Trophoblast cell (in vitro differentiated cells and primary cell): ENCODE measurements around the gene IRAK3.
"Not testable (repeated sequence)": the region's sequence is repeated elsewhere in the genome, so short reads cannot be mapped to it uniquely, and the experiment has no call there.

Experiments used
- DNase-seq, 2 donors: peaks; one replicate each; pipeline ENCODE4 v3.0.0-alpha.2; 2016
- H2AFZ ChIP-seq: 2 replicates; pipeline ENCODE4 v1.6.1; 2013; ENCODE audit warnings: low read length, moderate library complexity, mild to moderate bottlenecking; ENCODE audit not compliant: insufficient read depth, poor library complexity
- H2AK5ac ChIP-seq: 2 replicates; pipeline ENCODE4 v1.6.1; 2013; ENCODE audit warnings: mild to moderate bottlenecking, low read length
- H2BK120ac ChIP-seq: 2 replicates; pipeline ENCODE4 v1.6.1; 2013; ENCODE audit warnings: low read length, mild to moderate bottlenecking, moderate library complexity; ENCODE audit not compliant: insufficient read depth, poor library complexity
- H2BK12ac ChIP-seq: 2 replicates; pipeline ENCODE4 v1.6.1; 2013; ENCODE audit warnings: mild to moderate bottlenecking, low read length, moderate library complexity
- H2BK5ac ChIP-seq: 2 replicates; pipeline ENCODE4 v1.6.1; 2013; ENCODE audit warnings: low read length, low read depth, moderate library complexity, mild to moderate bottlenecking; ENCODE audit not compliant: poor library complexity
- H3K14ac ChIP-seq: 2 replicates; pipeline ENCODE4 v1.6.1; 2013; ENCODE audit warnings: mild to moderate bottlenecking, low read length
- H3K18ac ChIP-seq: 2 replicates; pipeline ENCODE4 v1.6.1; 2013; ENCODE audit warnings: mild to moderate bottlenecking, low read length
- H3K23ac ChIP-seq: 2 replicates; pipeline ENCODE4 v1.6.1; 2013; ENCODE audit warnings: low read length
- H3K27ac ChIP-seq: 2 replicates; pipeline ENCODE4 v1.5.1; 2013; ENCODE audit warnings: low read depth, mild to moderate bottlenecking, inconsistent platforms, low read length, moderate library complexity
- H3K27me3 ChIP-seq: 2 replicates; pipeline ENCODE4 v1.6.1; 2013; ENCODE audit warnings: inconsistent platforms, mild to moderate bottlenecking, low read length, moderate library complexity; ENCODE audit not compliant: insufficient read depth
- H3K36me3 ChIP-seq, 2 experiments: 1 replicate in 1 of 2; 2 replicates in 1 of 2; pipeline ENCODE4 v1.6.1; 2013; ENCODE audit warnings: low read length in 2 of 2, mild to moderate bottlenecking in 2 of 2, moderate library complexity in 1 of 2; ENCODE audit not compliant: insufficient read depth in 2 of 2, control insufficient read depth in 1 of 2
- H3K4ac ChIP-seq: 2 replicates; pipeline ENCODE4 v1.6.1; 2013; ENCODE audit warnings: low read depth, mild to moderate bottlenecking, low read length, moderate library complexity
- H3K4me1 ChIP-seq, 2 experiments: 1 replicate in 1 of 2; 2 replicates in 1 of 2; pipeline ENCODE4 v1.6.1; 2013; ENCODE audit warnings: low read length in 2 of 2, mild to moderate bottlenecking in 2 of 2, moderate library complexity in 1 of 2; ENCODE audit not compliant: insufficient read depth in 2 of 2, control insufficient read depth in 1 of 2
- H3K4me2 ChIP-seq: 2 replicates; pipeline ENCODE4 v1.6.1; 2013; ENCODE audit warnings: inconsistent platforms, mild to moderate bottlenecking, low read length, moderate library complexity
- H3K4me3 ChIP-seq: 2 replicates; pipeline ENCODE4 v1.5.1; 2013; ENCODE audit warnings: mild to moderate bottlenecking, low read depth, low read length, inconsistent platforms
- H3K79me1 ChIP-seq: one replicate; pipeline ENCODE4 v1.6.1; 2013; ENCODE audit warnings: low read length
- H3K79me2 ChIP-seq: 2 replicates; pipeline ENCODE4 v1.6.1; 2013; ENCODE audit warnings: low read length, mild to moderate bottlenecking; ENCODE audit not compliant: control insufficient read depth, insufficient read depth, poor library complexity
- H3K9ac ChIP-seq: 2 replicates; pipeline ENCODE4 v1.6.1; 2013; ENCODE audit warnings: mild to moderate bottlenecking, low read length
- H3K9me3 ChIP-seq: 2 replicates; pipeline ENCODE4 v1.6.1; 2013; ENCODE audit warnings: low read depth, mild to moderate bottlenecking, control low read depth, inconsistent platforms, low read length; ENCODE audit not compliant: insufficient read depth
- H4K12ac ChIP-seq: 2 replicates; pipeline ENCODE4 v1.6.1; 2013; ENCODE audit warnings: low read depth, mild to moderate bottlenecking, low read length, moderate library complexity
- H4K8ac ChIP-seq: 2 replicates; pipeline ENCODE4 v1.6.1; 2013; ENCODE audit warnings: low read depth, mild to moderate bottlenecking, low read length, moderate library complexity
- H4K91ac ChIP-seq: one replicate; pipeline ENCODE4 v1.6.1; 2013; ENCODE audit warnings: low read depth, mild to moderate bottlenecking, low read length, moderate library complexity
- WGBS: extraction: QIAGEN DNeasy Blood & Tissue Kit; methylation state at CpG from one replicate; pipeline ENCODE4 v1.1.7; 2013; ENCODE audit warnings: missing lambda C conversion rate; ENCODE audit not compliant: insufficient read length, insufficient coverage; ENCODE audit errors: extremely low coverage; 5-methylcytosine and 5-hydroxymethylcytosine counted together

The IRAK3 gene

DNA sequence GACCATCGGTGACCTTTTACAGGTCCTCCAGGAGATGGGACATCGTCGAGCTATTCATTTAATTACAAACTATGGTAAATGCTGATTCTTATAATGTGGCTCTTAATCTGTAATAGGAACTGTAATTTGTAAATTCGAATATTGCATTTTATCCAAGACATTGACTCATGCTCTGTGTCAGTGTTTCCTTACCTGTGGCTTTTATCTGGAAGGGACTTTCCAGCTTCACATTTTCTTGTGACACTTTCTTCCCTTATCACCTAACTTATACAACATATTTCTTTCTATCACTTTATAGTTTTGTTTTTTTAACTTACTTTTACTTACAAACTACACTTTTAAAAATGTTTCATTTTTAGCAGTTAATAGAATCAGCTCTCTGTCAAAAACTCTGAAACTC is 14.8 kb downstream of the IRAK3 start:
- no peak overlapping the region for H4K12ac ChIP-seq
- WGBS: no CpG with 5 or more reads among the region's 4 CpGs
- H3K4ac ChIP-seq: no peak overlapping the region
- H3K4me1 ChIP-seq: no peaks in the 10 kb centered on the region
- no peaks in the 10 kb centered on the region for H3K9me3 ChIP-seq
- H2BK120ac ChIP-seq: no peak overlapping the region
- no peak overlapping the region for H3K27ac ChIP-seq
- H3K27me3 ChIP-seq: no peaks in the 10 kb centered on the region
- H4K8ac ChIP-seq: no peak overlapping the region
- no peaks in the 10 kb centered on the region for H3K36me3 ChIP-seq
- H3K79me2 ChIP-seq: no peaks in the 10 kb centered on the region
- no peak overlapping the region for H3K4me2 ChIP-seq
- no peak overlapping the region for H3K18ac ChIP-seq
- H2BK12ac ChIP-seq: no peak overlapping the region
- no peaks in the 10 kb centered on the region for H3K79me1 ChIP-seq
- no peak overlapping the region for H3K23ac ChIP-seq
- no peak overlapping the region for H3K9ac ChIP-seq
- no peak overlapping the region for H2BK5ac ChIP-seq
- H4K91ac ChIP-seq: no peak overlapping the region
- no peak overlapping the region for H2AFZ ChIP-seq
- no peak overlapping the region for H3K14ac ChIP-seq
- H3K4me3 ChIP-seq: no peak overlapping the region
- DNase-seq: no peak
- H2AK5ac ChIP-seq: no peak overlapping the region

DNA sequence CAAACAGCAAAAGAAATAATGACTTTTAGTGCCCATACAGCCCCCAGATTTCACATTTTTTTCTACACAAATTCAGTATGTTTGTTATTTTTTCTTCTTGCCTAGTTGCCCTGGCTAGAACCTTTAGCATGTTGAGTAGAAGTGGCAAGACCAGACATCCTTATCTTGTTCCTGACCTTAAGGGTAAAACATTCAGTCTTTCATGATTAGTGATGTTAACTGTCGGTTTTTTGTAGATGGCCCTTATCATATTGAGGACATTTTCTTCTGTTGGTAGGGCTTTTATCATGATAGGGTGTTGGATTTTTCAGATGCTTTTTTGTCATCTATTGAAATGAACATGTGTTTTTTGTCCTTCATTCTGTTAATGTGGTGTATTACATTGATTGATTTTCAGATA is 17.1 kb downstream of the IRAK3 start:
- WGBS: no CpG with 5 or more reads among the region's 1 CpG
- H3K27me3 ChIP-seq: no peaks in the 10 kb centered on the region

DNA sequence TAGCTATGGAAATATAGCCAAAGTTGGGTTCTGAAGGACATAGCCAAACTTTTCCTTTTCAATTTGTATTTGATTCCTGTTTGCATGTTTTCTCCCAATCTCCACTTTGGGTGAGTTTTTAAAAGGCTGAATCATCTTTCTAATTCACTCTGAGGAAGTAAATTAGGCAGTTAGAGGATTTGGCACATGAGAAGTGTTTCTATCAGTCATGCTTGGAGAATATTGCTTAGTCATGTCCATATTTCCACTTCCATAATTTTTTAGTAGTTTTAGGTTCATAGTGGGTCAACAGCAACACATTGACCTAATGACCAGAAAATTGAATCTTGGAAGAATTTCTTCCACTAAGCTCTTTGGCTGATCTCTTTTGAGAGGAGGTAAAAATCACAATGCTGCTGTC is 21.8 kb downstream of the IRAK3 start:
- H3K27me3 ChIP-seq: no peaks in the 10 kb centered on the region
- no peak overlapping the region for H3K18ac ChIP-seq

More for the DNA sequence above, 17.1 kb downstream of the IRAK3 start:
- Histone ChIP-seq H2AFZ (no peak overlapping the region), H3K27ac (no peak overlapping the region), H3K79me2 (no peaks in the 10 kb centered on the region), H3K14ac (no peak overlapping the region), H4K91ac (no peak overlapping the region), H3K9me3 (no peaks in the 10 kb centered on the region), H4K12ac (no peak overlapping the region), H3K36me3 (no peaks in the 10 kb centered on the region), H2BK12ac (no peak overlapping the region), H3K9ac (no peak overlapping the region), H2BK120ac (no peak overlapping the region), H3K4me1 (no peaks in the 10 kb centered on the region), H2BK5ac (no peak overlapping the region), H3K79me1 (no peaks in the 10 kb centered on the region), H3K4me3 (no peak overlapping the region), H3K4ac (no peak overlapping the region), H3K4me2 (no peak overlapping the region), H3K23ac (no peak overlapping the region), H2AK5ac (no peak overlapping the region), H4K8ac (no peak overlapping the region), H3K18ac (no peak overlapping the region)
- DNase-seq: no peak

DNA sequence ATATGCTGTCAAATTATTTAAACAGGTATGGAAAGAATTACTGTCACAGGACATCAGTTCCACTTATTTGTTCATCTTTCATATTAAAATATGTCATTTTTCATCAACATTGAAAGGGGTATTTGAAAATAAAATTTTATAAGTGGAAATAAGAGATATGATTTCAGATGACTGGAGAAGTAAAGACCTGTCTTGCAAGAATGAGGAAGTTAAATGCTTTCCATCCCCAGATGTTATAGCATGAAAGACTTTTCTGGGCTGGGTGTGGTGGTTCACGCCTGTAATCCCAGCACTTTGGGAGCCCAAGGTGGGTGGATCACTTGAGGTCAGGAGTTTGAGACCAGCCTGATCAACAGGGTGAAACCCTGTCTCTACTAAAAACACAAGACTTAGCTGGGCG is 22.6 kb downstream of the IRAK3 start:
- H4K91ac ChIP-seq, H3K27ac ChIP-seq, H3K36me3 ChIP-seq, H2BK12ac ChIP-seq, H3K4me1 ChIP-seq, H4K12ac ChIP-seq, H2BK5ac ChIP-seq, H3K23ac ChIP-seq, H2AK5ac ChIP-seq, H2BK120ac ChIP-seq, H3K4me2 ChIP-seq, H3K4me3 ChIP-seq, H3K18ac ChIP-seq, H3K27me3 ChIP-seq, H3K9me3 ChIP-seq, H3K79me2 ChIP-seq, H2AFZ ChIP-seq, H3K9ac ChIP-seq, DNase-seq, H3K14ac ChIP-seq, H3K4ac ChIP-seq, H3K79me1 ChIP-seq, H4K8ac ChIP-seq: not testable (repeated sequence)
- no CpG with 5 or more reads among the region's 2 CpGs for WGBS

More for the DNA sequence above, 21.8 kb downstream of the IRAK3 start:
- Histone ChIP-seq H3K4me2 (no peak overlapping the region), H3K27ac (no peak overlapping the region), H3K23ac (no peak overlapping the region), H3K4me3 (no peak overlapping the region), H3K4me1 (no peaks in the 10 kb centered on the region), H3K36me3 (no peaks in the 10 kb centered on the region), H3K79me1 (no peaks in the 10 kb centered on the region), H2AFZ (no peak overlapping the region), H4K12ac (no peak overlapping the region), H2BK12ac (no peak overlapping the region), H4K8ac (no peak overlapping the region), H3K14ac (no peak overlapping the region), H2BK5ac (no peak overlapping the region), H4K91ac (no peak overlapping the region), H3K79me2 (no peaks in the 10 kb centered on the region), H2AK5ac (no peak overlapping the region), H2BK120ac (no peak overlapping the region), H3K9me3 (no peaks in the 10 kb centered on the region), H3K9ac (no peak overlapping the region), H3K4ac (no peak overlapping the region)
- no peak for DNase-seq
